OCI-LY7 (cell line): ENCODE measurements around the gene PRAMEF13. TPM values are rescaled to one million over a fixed set of nuclear protein-coding genes. Genes with fewer than 3 reads are reported as not detected.
"Not testable (repeated sequence)": the region's sequence is repeated elsewhere in the genome, so short reads cannot be mapped to it uniquely, and the experiment has no call there.

ENCODE experiments used
- BruUV-seq: library from RNA; stranded (reverse); fragments of 400-500 nt; replicated peaks from 2 replicates; lab custom pipeline; 2021; lab: Mats Ljungman, UMichigan
- CTCF ChIA-PET: fragments of 300-600 bp; sonication (Branson Sonifier 250); formaldehyde crosslinking; loops from one replicate; lab custom pipeline; 2022; ENCODE audit warnings: antibody characterized with exemption; ENCODE audit not compliant: unreplicated experiment; lab: Charles Lee
- POLR2A ChIA-PET: fragments of 300-600 bp; sonication (Branson Sonifier 250); formaldehyde crosslinking; loops from one replicate; lab custom pipeline; 2022; ENCODE audit warnings: antibody characterized with exemption; lab: Charles Lee
- DNase-seq: peaks from one replicate; pipeline ENCODE4 v3.0.0-alpha.2; 2015; ENCODE audit warnings: low spot score
- H2AFZ ChIP-seq: fragments of 200-600 bp; sonication (generic), shearing (Covaris generic); 2 replicates; pipeline ENCODE4 v1.6.1; 2014; ENCODE audit warnings: mild to moderate bottlenecking, antibody characterized with exemption, low read length, moderate library complexity
- H3K27ac ChIP-seq: fragments of 200-600 bp; sonication (generic); 2 replicates; pipeline ENCODE4 v1.5.1; 2014; ENCODE audit warnings: mixed run types, low read depth, mild to moderate bottlenecking, moderate library complexity, low read length, inconsistent platforms; ENCODE audit not compliant: poor library complexity, severe bottlenecking
- H3K36me3 ChIP-seq: fragments of 200-600 bp; sonication (generic); 2 replicates; pipeline ENCODE4 v1.6.1; 2014; ENCODE audit warnings: mild to moderate bottlenecking, antibody characterized with exemption, low read length, moderate library complexity, mixed read lengths; ENCODE audit not compliant: insufficient read depth
- H3K4me1 ChIP-seq: fragments of 200-600 bp; sonication (generic); 2 replicates; pipeline ENCODE4 v1.5.1; 2014; ENCODE audit warnings: mild to moderate bottlenecking, low read length; ENCODE audit not compliant: insufficient read depth, poor library complexity, severe bottlenecking
- H3K4me2 ChIP-seq: fragments of 200-600 bp; sonication (generic); 2 replicates; pipeline ENCODE4 v1.6.1; 2014; ENCODE audit warnings: mild to moderate bottlenecking, low read length
- H3K4me3 ChIP-seq: fragments of 200-600 bp; sonication (generic); 2 replicates; pipeline ENCODE4 v1.5.1; 2014; ENCODE audit warnings: mild to moderate bottlenecking, low read depth, low read length; ENCODE audit not compliant: poor library complexity, severe bottlenecking
- H3K79me2 ChIP-seq: fragments of 200-600 bp; sonication (generic); 2 replicates; pipeline ENCODE4 v1.6.1; 2016; ENCODE audit warnings: low read depth, mild to moderate bottlenecking, low read length, moderate library complexity, mixed read lengths; ENCODE audit not compliant: insufficient read depth
- H3K9me2 ChIP-seq: fragments of 200-600 bp; sonication (generic); 2 replicates; pipeline ENCODE4 v1.6.1; 2016; ENCODE audit warnings: mild to moderate bottlenecking, low read length, mixed read lengths; ENCODE audit not compliant: insufficient read depth
- H3K9me3 ChIP-seq: fragments of 200-600 bp; sonication (generic); 2 replicates; pipeline ENCODE4 v1.6.1; 2014; ENCODE audit warnings: mild to moderate bottlenecking, mixed run types, low read length, mixed read lengths
- H4K20me1 ChIP-seq: fragments of 200-600 bp; sonication (generic); 2 replicates; pipeline ENCODE4 v1.6.1; 2014; ENCODE audit warnings: mild to moderate bottlenecking, antibody characterized with exemption, low read length, moderate library complexity, mixed read lengths; ENCODE audit not compliant: insufficient read depth
- intact Hi-C: fragments of 100-400 bp; cut with micrococcal nuclease; formaldehyde crosslinking; loops from one replicate; pipeline ENCODE4 v1.10.0; 2022; ENCODE audit not compliant: unreplicated experiment
- total RNA-seq, 2 experiments: library from RNA; depleted of rRNA in 1 of 2; stranded (reverse); fragments of >200 nt in 1 of 2; shearing (Covaris generic) in 1 of 2; gene quantifications; 2 replicates each; pipeline ENCODE4 v1.2.3, GENCODE V29; 2014 to 2022

PRAMEF13 gene
- total RNA-seq, 2 experiments from 2014 or later: not detected

DNA sequence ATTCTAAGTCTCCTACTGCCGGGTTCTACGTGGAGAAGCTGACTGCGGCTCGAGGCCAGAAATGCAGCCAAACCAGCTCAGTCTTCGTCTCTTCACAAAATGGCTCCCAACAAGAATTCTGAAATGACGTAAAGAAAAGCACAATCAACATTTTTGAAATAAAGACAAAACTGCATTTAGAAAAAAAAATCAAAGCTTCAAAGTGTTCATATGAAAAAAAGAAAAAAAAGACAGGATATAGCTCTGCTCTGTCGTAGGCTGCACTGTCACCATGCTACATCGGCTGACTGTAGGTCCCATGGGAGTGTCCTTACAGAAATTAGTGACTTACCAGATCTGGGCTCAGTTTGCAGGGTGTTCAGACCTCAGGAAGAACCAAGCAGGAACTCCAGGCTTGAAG lies 35.7 kb downstream of the PRAMEF13 start, which contains the start of gene HNRNPCL4:
HNRNPCL4 (minus strand) TSS at position 101 of the 400 bp plus-strand sequence. CDS start 164 bp downstream, outside the sequence.
- DNase-seq, H3K4me2 ChIP-seq, H3K36me3 ChIP-seq, H3K9me2 ChIP-seq, H2AFZ ChIP-seq, H3K4me1 ChIP-seq, BruUV-seq, intact Hi-C loops, H3K27ac ChIP-seq, H3K79me2 ChIP-seq, CTCF ChIA-PET, H3K9me3 ChIP-seq, POLR2A ChIA-PET, H3K4me3 ChIP-seq, H4K20me1 ChIP-seq: not testable (repeated sequence)

DNA sequence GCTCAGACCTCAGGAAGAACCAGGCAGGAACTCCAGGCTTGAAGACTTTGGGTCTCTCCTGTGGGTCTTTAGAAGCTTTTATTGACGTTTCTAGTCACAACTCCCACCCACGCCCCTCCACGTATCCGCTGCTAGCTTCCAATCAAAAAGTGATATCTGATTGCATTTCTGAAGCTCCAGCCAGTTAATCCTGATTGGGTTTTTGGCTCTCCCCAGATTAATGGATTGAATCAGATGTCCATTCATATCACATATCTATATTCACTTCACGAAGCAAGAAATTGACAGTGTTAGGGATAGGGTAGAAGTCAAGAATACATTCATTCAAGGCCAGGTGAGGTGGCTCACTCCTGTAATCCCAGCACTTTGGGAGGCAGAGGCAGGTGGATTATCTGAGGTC lies 45.3 kb downstream of the PRAMEF13 start, which contains the start of gene PRAMEF26:
PRAMEF26 (minus strand) TSS at position 101 of the 400 bp plus-strand sequence. CDS start 2,914 bp downstream, outside the sequence.
- DNase-seq, H3K4me3 ChIP-seq, H3K9me3 ChIP-seq, POLR2A ChIA-PET, H3K36me3 ChIP-seq, H2AFZ ChIP-seq, H3K27ac ChIP-seq, BruUV-seq, CTCF ChIA-PET, H3K4me2 ChIP-seq, H3K9me2 ChIP-seq, H3K4me1 ChIP-seq, intact Hi-C loops, H4K20me1 ChIP-seq, H3K79me2 ChIP-seq: not testable (repeated sequence)

Other genes starting within 250 kb of the PRAMEF13 start
- not detected in 2 replicates for gene PRAMEF27, start 144.8 kb downstream of the PRAMEF13 start, total RNA-seq (2014; rRNA removed; shearing (Covaris generic))
- not detected in 2 replicates for gene PRAMEF27, start 144.8 kb downstream of the PRAMEF13 start, total RNA-seq (2022)
- not detected in 2 replicates for gene HNRNPCL3, start 140.6 kb downstream of the PRAMEF13 start, total RNA-seq (2014; rRNA removed; shearing (Covaris generic))
- gene HNRNPCL3, start 140.6 kb downstream of the PRAMEF13 start, total RNA-seq (2022): not detected in 2 replicates
- gene PRAMEF25, start 130.6 kb downstream of the PRAMEF13 start, total RNA-seq (2014; rRNA removed; shearing (Covaris generic)): not detected in 2 replicates
- not detected in 2 replicates for gene PRAMEF25, start 130.6 kb downstream of the PRAMEF13 start, total RNA-seq (2022)
- gene HNRNPCL2, start 84.6 kb downstream of the PRAMEF13 start, total RNA-seq (2014; rRNA removed; shearing (Covaris generic)): not detected in 2 replicates
- gene HNRNPCL2, start 84.6 kb downstream of the PRAMEF13 start, total RNA-seq (2022): not detected in 2 replicates
- not detected in 2 replicates for gene PRAMEF26, start 45.4 kb downstream of the PRAMEF13 start, total RNA-seq (2014; rRNA removed; shearing (Covaris generic))
- gene PRAMEF26, start 45.4 kb downstream of the PRAMEF13 start, total RNA-seq (2022): not detected in 2 replicates
- not detected in 2 replicates for gene HNRNPCL4, start 35.8 kb downstream of the PRAMEF13 start, total RNA-seq (2014; rRNA removed; shearing (Covaris generic))
- not detected in 2 replicates for gene HNRNPCL4, start 35.8 kb downstream of the PRAMEF13 start, total RNA-seq (2022)
- not detected in 2 replicates for gene PRAMEF9, start 29.6 kb downstream of the PRAMEF13 start, total RNA-seq (2014; rRNA removed; shearing (Covaris generic))
- gene PRAMEF9, start 29.6 kb downstream of the PRAMEF13 start, total RNA-seq (2022): not detected in 2 replicates
- not detected in 2 replicates for gene PRAMEF18, start 24.7 kb upstream of the PRAMEF13 start, total RNA-seq (2014; rRNA removed; shearing (Covaris generic))
- not detected in 2 replicates for gene PRAMEF18, start 24.7 kb upstream of the PRAMEF13 start, total RNA-seq (2022)
- gene PRAMEF5, start 52.8 kb upstream of the PRAMEF13 start, total RNA-seq (2014; rRNA removed; shearing (Covaris generic)): not detected in 2 replicates
- gene PRAMEF5, start 52.8 kb upstream of the PRAMEF13 start, total RNA-seq (2022): not detected in 2 replicates
- gene PRAMEF8, start 83.7 kb upstream of the PRAMEF13 start, total RNA-seq (2014; rRNA removed; shearing (Covaris generic)): not detected in 2 replicates
- not detected in 2 replicates for gene PRAMEF8, start 83.7 kb upstream of the PRAMEF13 start, total RNA-seq (2022)
- not detected in 2 replicates for gene PRAMEF33, start 102.1 kb upstream of the PRAMEF13 start, total RNA-seq (2014; rRNA removed; shearing (Covaris generic))
- gene PRAMEF33, start 102.1 kb upstream of the PRAMEF13 start, total RNA-seq (2022): not detected in 2 replicates
- gene PRAMEF15, start 114.2 kb upstream of the PRAMEF13 start, total RNA-seq (2014; rRNA removed; shearing (Covaris generic)): not detected in 2 replicates
- not detected in 2 replicates for gene PRAMEF15, start 114.2 kb upstream of the PRAMEF13 start, total RNA-seq (2022)
- gene PRAMEF14, start 145.7 kb upstream of the PRAMEF13 start, total RNA-seq (2014; rRNA removed; shearing (Covaris generic)): not detected in 2 replicates
- gene PRAMEF14, start 145.7 kb upstream of the PRAMEF13 start, total RNA-seq (2022): not detected in 2 replicates
- not detected in 2 replicates for gene PRAMEF19, start 170.5 kb upstream of the PRAMEF13 start, total RNA-seq (2014; rRNA removed; shearing (Covaris generic))
- not detected in 2 replicates for gene PRAMEF19, start 170.5 kb upstream of the PRAMEF13 start, total RNA-seq (2022)
- gene PRAMEF17, start 188.2 kb upstream of the PRAMEF13 start, total RNA-seq (2014; rRNA removed; shearing (Covaris generic)): not detected in 2 replicates
- gene PRAMEF17, start 188.2 kb upstream of the PRAMEF13 start, total RNA-seq (2022): not detected in 2 replicates
- not detected in 2 replicates for gene PRAMEF20, start 209.0 kb upstream of the PRAMEF13 start, total RNA-seq (2014; rRNA removed; shearing (Covaris generic))
- gene PRAMEF20, start 209.0 kb upstream of the PRAMEF13 start, total RNA-seq (2022): not detected in 2 replicates